GM20000 (cell line): ENCODE data around the gene UBA5.

Experiments used
- DNase-seq: peaks from one replicate; pipeline ENCODE4 v3.0.0; 2012; ENCODE audit warnings: low spot score
- TF ChIP-seq, protein P1 (sequence below): IDR thresholded peaks from 2 replicates; pipeline ENCODE4 v1.5.1; 2012; ENCODE audit warnings: mild to moderate bottlenecking, control low read depth; ENCODE audit errors: extremely low read depth, missing control alignments

UBA5 gene

DNA sequence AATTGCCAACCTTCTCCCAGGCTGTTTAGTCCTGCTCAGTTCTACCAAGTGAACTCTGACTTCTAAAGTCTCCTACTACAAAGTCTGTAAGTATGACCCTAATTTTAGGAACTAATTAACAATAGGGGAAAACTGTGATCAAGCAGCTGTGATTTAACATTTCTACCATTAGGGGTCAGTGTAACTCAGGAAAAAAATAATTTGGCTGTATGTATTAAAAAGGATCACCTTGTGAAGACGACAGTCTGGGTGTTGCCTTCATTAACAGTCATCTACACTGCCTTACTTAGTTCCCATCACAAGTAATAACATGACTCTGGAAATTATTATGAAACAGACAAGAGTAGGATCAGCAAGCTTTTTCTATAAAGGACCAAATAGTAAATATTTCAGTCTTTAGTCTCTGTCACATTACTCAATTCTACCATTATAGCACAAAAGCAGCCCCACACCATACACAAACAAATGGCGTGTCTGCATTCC, 66.3 kb downstream of the UBA5 start:
- TF ChIP-seq, protein P1, sequence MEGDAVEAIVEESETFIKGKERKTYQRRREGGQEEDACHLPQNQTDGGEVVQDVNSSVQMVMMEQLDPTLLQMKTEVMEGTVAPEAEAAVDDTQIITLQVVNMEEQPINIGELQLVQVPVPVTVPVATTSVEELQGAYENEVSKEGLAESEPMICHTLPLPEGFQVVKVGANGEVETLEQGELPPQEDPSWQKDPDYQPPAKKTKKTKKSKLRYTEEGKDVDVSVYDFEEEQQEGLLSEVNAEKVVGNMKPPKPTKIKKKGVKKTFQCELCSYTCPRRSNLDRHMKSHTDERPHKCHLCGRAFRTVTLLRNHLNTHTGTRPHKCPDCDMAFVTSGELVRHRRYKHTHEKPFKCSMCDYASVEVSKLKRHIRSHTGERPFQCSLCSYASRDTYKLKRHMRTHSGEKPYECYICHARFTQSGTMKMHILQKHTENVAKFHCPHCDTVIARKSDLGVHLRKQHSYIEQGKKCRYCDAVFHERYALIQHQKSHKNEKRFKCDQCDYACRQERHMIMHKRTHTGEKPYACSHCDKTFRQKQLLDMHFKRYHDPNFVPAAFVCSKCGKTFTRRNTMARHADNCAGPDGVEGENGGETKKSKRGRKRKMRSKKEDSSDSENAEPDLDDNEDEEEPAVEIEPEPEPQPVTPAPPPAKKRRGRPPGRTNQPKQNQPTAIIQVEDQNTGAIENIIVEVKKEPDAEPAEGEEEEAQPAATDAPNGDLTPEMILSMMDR = peak; percentile 56
- DNase-seq = peak; percentile 30
